GM11168 (cell line): ENCODE results near the gene FFAR1.

Experiments
- in situ Hi-C: fragments of 300-500 bp; cut with MboI; formaldehyde crosslinking; loops from one replicate; pipeline ENCODE4 v1.12.0; 2022; ENCODE audit warnings: low sequenced_read_pairs; ENCODE audit not compliant: unreplicated experiment

Gene FFAR1

GRCh38 chr19:35337984-35338296 is 9.8 kb upstream of the FFAR1 start:
- in situ Hi-C loops = no loop called here

- in situ Hi-C loops = no loop called here
Measured at GRCh38 chr19:35340431-35340830, 7.3 kb upstream of the FFAR1 start.

- in situ Hi-C loops = no loop called here
Measured at GRCh38 chr19:35341006-35341405, 6.7 kb upstream of the FFAR1 start.

- in situ Hi-C loops = no loop called here
Measured at GRCh38 chr19:35341565-35342225, 6.0 kb upstream of the FFAR1 start.

GRCh38 chr19:35342430-35342829 is 5.3 kb upstream of the FFAR1 start:
- in situ Hi-C loops = no loop called here

- in situ Hi-C loops = no loop called here
Measured at GRCh38 chr19:35344511-35345031, 3.1 kb upstream of the FFAR1 start.

- in situ Hi-C loops = no loop called here
Measured at GRCh38 chr19:35345671-35346111, 2.0 kb upstream of the FFAR1 start.

- in situ Hi-C loops = no loop called here
Measured at GRCh38 chr19:35346193-35347052, 1.3 kb upstream of the FFAR1 start.

- in situ Hi-C loops = no loop called here
Measured at GRCh38 chr19:35347930-35348298, 212 bp downstream of the FFAR1 start.

- in situ Hi-C loops = no loop called here
Measured at GRCh38 chr19:35348911-35349611, 1.4 kb downstream of the FFAR1 start.

- in situ Hi-C loops = loop anchor here (5.0 kb wide), 1 partner anchor 117 kb away; no protein-coding TSS in a partner anchor
Measured at GRCh38 chr19:35349614-35350521, 2.2 kb downstream of the FFAR1 start.

- in situ Hi-C loops = loop anchor here (5.0 kb wide), 1 partner anchor 117 kb away; no protein-coding TSS in a partner anchor
Measured at GRCh38 chr19:35350591-35350990, 2.9 kb downstream of the FFAR1 start.

GRCh38 chr19:35351411-35352176 is 3.9 kb downstream of the FFAR1 start:
- in situ Hi-C loops = loop anchor here (5.0 kb wide), 1 partner anchor 116 kb away; no protein-coding TSS in a partner anchor

- in situ Hi-C loops = loop anchor here (5.0 kb wide), 1 partner anchor 115 kb away; no protein-coding TSS in a partner anchor
Measured at GRCh38 chr19:35352177-35352447, 4.4 kb downstream of the FFAR1 start.

GRCh38 chr19:35352448-35353304 is 5.0 kb downstream of the FFAR1 start:
- in situ Hi-C loops = loop anchor here (5.0 kb wide), 1 partner anchor 115 kb away; no protein-coding TSS in a partner anchor

- in situ Hi-C loops = loop anchor here (5.0 kb wide), 1 partner anchor 114 kb away; no protein-coding TSS in a partner anchor
Measured at GRCh38 chr19:35353635-35354034, 5.9 kb downstream of the FFAR1 start.

GRCh38 chr19:35354898-35355297 is 7.2 kb downstream of the FFAR1 start:
- in situ Hi-C loops = loop anchor here (5.0 kb wide), 1 partner anchor 112 kb away; no protein-coding TSS in a partner anchor
